H1 (cell line): ENCODE data around the gene LCE2D.

Source experiments
- CHD2 ChIP-seq: IDR thresholded peaks from 2 replicates; pipeline ENCODE4 v1.6.1; 2012; ENCODE audit warnings: low read length, improper control_type of control experiment
- CTCF ChIP-seq, 3 experiments: IDR thresholded peaks; 1 replicate in 2 of 3; 2 replicates in 1 of 3; pipeline versions ENCODE4 v1.5.1 to v1.6.1; 2011; ENCODE audit warnings: low read length in 3 of 3, mild to moderate bottlenecking in 3 of 3, inconsistent platforms in 2 of 3, low read depth in 1 of 3, moderate library complexity in 1 of 3; ENCODE audit not compliant: insufficient read depth in 1 of 3; ENCODE audit errors: control extremely low read depth in 1 of 3
- EZH2 ChIP-seq: fragments of 200-600 bp; sonication (generic); IDR thresholded peaks from 2 replicates; pipeline ENCODE4 v1.7.1; 2012; ENCODE audit warnings: low read depth, mild to moderate bottlenecking, moderate library complexity, low read length, inconsistent platforms; ENCODE audit not compliant: severe bottlenecking
- MAFK ChIP-seq: IDR thresholded peaks from 2 replicates; pipeline ENCODE4 v1.6.1; 2012; ENCODE audit warnings: low read depth, mild to moderate bottlenecking, improper control_type of control experiment, low read length
- POLR2A ChIP-seq, 2 experiments: IDR thresholded peaks; 1 replicate in 1 of 2; 2 replicates in 1 of 2; pipeline ENCODE4 v1.6.1; 2011; ENCODE audit warnings: low read depth in 2 of 2, low read length in 2 of 2, mild to moderate bottlenecking in 2 of 2; ENCODE audit errors: control extremely low read depth in 1 of 2
- POLR2AphosphoS5 ChIP-seq: IDR thresholded peaks from 2 replicates; pipeline ENCODE4 v1.6.1; 2011; ENCODE audit warnings: low read depth, low read length
- RFX5 ChIP-seq: IDR thresholded peaks from 2 replicates; pipeline ENCODE4 v1.6.1; 2011; ENCODE audit warnings: low read depth, low read length, improper control_type of control experiment, borderline replicate concordance
- SIN3A ChIP-seq, 2 experiments: IDR thresholded peaks in 1 of 2; conservative IDR thresholded peaks in 1 of 2; 2 replicates each; pipeline ENCODE4 v1.6.1; 2011 to 2012; ENCODE audit warnings: low read length in 2 of 2, improper control_type of control experiment in 1 of 2, low read depth in 1 of 2, mild to moderate bottlenecking in 1 of 2
- TCF12 ChIP-seq: IDR thresholded peaks from 2 replicates; pipeline ENCODE4 v1.6.1; 2011; ENCODE audit warnings: low read depth, mild to moderate bottlenecking, low read length
- YY1 ChIP-seq: IDR thresholded peaks from 2 replicates; pipeline ENCODE4 v1.6.1; 2011; ENCODE audit warnings: low read depth, mild to moderate bottlenecking, low read length
- ZNF274 ChIP-seq: IDR thresholded peaks from 2 replicates; pipeline ENCODE4 v1.7.0; 2012; ENCODE audit warnings: low read length, borderline replicate concordance; ENCODE audit errors: extremely low read depth

- no peak for TF ChIP-seq YY1
- no peak for TF ChIP-seq POLR2A (IDR thresholded peaks at IDR 0.05; ENCODE audit: control extremely low read depth in 1 of 2, low read depth in 2 of 2, low read length in 2 of 2)
- no peak for TF ChIP-seq CTCF (IDR thresholded peaks at IDR 0.05; ENCODE audit: control extremely low read depth in 1 of 3, insufficient read depth in 1 of 3, low read depth in 1 of 3, low read length in 3 of 3)
- TF ChIP-seq TCF12, result no peak
- no peak for TF ChIP-seq EZH2
- TF ChIP-seq RFX5, result no peak
- TF ChIP-seq CHD2, result no peak
- TF ChIP-seq MAFK, result no peak
- TF ChIP-seq ZNF274, result no peak
- TF ChIP-seq POLR2AphosphoS5, result no peak
- no peak for TF ChIP-seq SIN3A (conservative IDR thresholded peaks at IDR 0.05 in 1 of 2, IDR thresholded peaks at IDR 0.05 in 1 of 2; ENCODE audit: low read depth in 1 of 2, low read length in 2 of 2)
Measured at GRCh38 chr1:152626744-152627143, 36.4 kb upstream of the LCE2D start.
